Fibroblast of skin of back (primary cell): ENCODE measurements around the gene TTC28.

Source experiments
- DNase-seq: peaks from one replicate; pipeline ENCODE4 v3.0.0-alpha.2; 2013

Gene TTC28

DNA sequence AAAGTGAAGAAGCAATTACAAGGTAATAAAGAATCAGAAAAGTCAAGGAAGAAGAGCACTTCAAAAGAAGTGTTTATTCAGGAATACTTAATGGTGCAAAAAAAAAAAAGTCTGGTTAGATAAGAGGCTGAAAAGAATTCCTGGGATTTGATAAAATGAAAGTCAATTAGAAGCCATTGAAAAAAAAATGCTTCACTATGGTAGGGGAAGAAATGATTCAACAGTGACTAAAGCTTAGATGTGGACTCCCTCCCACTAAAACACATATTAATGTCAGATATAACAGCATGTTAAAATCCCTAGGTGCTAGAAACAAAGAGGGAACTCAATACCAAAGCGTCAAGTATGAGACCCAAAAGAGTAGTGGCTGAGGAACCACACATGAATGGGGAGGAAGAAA is 425.2 kb downstream of the TTC28 start:
- no peak for DNase-seq

DNA sequence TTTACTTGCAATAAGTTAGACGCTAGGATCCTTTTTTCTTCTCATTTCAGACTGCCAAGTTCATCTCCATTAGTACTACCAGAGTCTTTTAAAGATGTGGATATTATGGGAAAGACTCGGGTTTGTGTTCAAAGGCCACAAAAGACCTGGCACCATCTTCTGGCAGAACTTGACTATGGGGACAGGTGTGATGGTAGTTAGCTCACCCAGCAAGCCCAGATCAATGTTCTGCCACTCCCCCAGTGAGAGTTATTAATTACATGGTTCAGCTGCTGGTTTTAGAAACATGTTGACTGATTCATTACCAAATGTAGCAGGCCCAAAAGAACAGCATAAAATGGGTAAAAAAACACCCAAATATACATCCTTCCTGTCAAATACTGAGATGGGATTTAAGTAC is 427.1 kb downstream of the TTC28 start:
- no peak for DNase-seq

DNA sequence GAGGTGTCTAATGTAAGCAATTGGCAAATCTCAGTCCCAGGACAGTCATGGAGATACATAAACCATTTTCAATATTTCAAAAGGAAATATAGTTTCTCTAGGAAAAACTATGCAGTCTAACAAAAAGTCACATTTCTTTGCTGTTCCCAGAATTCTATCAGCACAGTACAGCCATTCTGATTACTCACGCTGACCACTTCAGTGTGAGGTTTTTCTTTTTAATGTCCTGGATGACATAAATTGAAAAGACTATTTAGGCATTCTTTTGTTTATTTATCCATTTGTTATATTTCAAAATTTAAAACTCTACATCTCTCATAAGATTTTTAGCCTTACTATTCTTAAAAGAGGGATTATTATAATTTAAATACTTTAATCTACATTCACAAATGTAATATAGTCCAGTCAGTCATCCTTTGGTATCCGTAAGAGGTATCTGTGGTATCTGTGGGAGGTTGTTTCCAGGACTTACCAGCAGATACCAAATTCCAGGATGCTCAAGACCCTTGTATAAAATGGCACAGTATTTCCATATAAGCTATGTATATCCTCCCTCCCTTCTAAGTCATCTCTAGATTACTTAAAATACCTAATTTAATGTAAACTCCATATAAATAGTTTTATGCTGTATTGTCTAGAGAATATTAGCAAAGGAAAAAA is 429.5 kb downstream of the TTC28 start:
- no peak for DNase-seq

DNA sequence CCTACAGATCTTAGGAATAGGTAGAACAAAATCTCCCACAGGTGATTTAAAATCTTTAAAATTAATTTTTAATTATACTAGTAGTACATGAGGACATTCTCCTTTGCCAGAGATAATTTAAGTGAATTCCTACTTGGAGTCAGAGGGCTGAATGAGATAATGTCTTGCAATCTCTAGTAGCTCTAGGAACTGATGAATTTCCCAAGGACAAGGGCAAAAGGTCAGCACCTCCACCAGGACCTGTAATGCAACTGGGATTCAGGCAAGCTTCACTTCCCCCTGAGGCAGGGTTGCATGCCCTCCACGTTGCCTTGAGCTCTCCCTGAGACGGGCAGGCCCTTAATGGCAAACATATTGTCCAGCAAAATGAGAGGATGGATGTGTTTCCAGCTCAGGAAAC is 430.2 kb downstream of the TTC28 start:
- DNase-seq, result no peak

DNA sequence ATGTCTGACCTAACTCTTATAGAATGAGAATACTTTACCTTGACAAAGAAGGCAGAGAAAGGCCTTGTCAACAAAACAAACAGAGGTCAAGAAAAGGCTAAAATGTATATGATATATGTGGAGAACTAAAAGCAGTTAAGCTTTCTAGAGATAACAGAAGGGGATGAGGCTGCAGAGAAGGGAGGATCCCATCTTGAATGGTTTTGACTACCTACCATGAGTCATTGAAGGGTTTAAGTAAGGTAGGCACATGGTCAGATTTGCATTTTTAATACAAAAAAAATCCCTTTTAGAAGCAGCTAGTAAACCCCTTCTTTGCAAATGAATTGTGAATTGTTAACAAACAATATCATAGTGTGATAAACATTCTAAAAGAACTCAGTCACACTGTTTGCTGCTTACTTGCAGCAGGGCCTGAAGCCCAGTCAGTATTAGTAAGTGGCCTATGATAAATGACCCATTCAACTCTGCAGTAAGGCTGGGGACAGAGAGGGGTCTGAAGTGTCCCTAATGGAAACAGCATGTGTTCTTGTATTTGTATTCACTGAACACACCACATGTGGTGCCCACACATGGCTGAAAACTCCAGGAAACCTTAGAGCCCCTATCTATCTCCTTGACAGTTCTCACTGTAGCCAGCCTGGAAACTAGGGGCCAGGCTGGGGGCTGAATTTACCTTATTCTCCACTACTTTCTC is 431.8 kb downstream of the TTC28 start:
- peak; percentile 19 for DNase-seq

DNA sequence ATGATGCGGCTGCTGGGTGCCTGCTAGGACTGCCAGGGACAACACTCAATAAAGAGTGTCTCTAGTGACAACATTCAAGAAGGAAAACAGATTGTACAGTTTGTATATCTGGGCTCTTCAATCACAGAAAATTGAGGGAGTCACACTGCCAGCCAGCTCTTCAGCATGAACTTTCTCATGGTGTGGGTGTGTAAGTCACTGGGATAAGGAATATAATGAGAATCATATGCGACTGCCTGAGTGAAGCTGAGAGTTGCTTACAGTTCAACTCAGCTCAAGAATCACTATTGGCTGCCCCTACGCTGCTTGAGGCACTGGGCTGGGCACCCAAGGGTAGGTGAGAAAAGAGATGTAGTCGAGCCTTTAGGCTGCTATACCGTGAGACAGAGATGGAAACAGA is 432.5 kb downstream of the TTC28 start:
- DNase-seq, result peak; percentile 59

DNA sequence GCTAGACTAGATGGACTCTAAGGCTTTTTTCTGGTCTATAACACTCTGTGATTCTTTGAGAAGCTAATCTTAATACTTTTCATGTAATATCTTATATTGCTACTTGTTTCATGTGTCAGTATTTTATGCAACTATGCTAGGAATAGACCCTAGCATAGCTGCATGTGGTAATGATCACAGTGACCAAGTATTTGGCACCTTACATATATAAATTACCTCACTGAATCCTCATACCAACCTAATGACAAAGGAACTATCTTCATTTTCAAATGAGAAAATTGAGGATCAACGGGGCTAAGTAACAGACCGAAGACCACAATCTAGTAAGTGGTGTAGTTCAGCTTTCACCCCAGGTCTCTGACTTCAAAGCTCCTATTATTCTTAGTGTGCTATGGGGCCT is 433.2 kb downstream of the TTC28 start:
- peak; percentile 92 for DNase-seq

DNA sequence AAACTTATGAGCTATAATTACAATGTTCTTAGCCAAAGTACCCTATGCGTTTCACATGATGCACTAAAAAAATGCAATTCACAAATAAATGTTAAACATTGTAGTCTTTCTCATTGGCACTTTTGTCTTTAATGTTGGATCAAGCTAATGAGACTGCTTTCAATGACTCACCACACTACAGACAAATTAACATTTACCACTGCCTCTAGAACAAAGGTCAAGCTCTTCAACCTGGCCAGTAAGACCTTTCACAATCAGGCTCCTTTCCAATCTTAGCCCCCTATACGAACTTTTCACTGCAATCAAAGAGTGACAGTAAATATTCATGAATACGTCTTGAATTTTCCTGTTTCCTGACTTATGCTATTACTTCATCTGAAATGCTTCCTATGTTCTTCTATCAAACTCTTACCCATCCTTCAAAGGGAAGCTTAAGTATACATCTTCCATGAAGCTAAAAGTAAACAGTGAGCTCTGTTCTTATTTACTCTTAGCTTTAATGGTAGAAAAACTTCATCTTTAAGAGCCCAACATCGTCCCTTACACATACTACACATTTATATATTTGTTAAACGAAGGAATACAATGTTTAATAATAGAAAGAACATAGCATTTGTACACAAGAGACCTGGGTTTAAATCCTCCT is 433.9 kb downstream of the TTC28 start:
- no peak for DNase-seq

DNA sequence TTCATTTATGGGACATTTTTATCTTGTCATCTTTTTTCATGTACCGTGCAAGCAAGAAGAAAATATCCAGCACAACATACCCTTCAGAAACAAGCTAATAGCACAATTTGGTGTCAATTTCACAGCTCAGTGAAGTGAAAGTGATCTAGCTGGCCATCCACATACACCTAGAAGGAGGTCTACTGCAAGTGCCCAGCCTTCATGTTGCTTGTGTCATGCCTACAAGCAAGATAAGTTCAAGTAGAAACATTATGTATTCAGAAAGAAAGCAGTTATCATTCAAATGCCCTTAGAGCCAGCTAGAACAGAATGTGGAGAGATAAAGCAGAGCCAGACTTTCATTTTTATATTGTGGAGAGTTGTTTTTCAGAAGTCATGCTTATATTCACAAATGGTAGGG is 434.9 kb downstream of the TTC28 start:
- DNase-seq, result no peak

DNA sequence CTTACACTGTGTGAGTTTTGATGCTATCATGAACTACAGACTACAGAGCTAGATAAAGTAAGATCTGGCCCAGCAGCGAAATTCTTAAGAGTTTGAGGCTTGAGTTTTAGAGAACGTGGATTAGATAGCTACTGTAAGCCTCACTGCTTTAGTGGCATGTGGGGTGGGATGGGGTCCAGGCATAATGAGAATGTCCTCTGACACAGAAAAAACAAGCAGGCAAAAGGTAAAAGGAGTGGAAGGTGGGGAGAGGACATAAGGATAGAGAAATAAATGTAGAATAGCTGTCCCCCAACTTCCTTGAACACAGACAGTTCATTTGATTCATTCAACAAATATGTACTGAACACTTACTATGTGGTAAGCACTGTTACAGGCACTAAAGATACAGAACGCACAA is 436.1 kb downstream of the TTC28 start:
- peak; percentile 42 for DNase-seq

DNA sequence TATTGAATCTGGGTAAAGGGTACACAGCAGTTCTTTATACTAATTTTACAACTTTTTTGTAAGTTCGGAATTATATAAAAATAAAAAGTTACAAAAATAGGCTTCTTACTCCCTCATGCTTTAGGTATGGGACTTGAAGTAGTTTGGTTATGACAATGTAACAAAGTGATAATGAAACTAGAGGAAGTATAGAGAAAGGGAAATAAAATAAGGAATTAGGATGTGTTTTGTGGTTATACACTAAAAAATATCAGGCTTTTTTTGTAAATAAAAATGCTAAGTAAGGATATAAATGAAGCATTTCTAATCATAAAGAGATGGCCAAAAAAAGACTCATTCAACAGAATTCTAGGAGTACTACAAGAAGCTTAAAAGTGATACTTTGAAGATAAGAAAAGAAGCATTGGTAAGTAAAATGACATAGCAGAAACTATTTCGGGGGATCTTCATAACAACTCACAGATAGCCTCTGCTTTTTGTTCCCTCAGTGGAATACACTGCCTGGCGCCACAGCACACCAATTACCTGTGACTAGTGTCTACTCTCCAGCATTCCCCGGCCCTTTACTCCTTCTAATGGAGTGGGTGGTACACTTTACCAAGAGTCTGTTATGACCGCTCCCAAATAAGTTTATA is 437.9 kb downstream of the TTC28 start:
- DNase-seq, result no peak

DNA sequence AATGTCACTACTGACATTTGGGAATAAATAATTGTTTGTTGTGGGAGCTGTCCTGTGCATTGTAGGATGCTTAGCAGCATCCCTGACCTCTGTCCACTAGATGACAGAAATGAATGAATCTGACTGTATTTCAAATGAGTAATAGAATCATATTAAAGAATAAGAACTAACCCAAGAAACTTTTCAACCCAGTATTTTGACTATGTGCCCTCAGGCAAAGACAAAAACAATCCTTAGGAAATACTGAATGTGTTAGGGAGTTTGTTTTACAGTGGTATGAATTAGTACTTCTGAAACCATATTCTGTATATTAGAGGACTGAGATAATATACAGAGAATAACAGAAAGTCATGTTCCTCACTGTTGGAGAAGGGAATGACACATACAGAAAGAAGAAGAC is 439.7 kb downstream of the TTC28 start:
- no peak for DNase-seq

DNA sequence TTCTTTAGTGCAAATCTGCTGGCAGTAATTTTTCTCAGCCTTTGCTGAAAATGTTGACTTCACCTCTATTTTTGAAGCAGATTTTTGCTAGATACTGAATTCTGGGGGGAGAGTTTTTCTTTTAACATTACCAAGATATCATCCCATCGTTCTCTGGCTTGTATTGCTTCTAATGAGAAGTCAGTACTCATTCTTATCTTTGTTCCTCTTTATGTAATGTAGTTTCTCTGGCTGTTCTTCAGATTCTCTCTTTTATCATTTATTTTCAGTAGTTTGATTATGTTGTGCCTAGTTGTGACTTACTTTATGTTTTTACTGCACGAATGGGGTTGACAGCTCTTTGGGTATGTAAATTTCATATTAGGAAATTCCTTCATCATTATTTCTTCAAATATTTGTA is 441.9 kb downstream of the TTC28 start:
- DNase-seq, result no peak

DNA sequence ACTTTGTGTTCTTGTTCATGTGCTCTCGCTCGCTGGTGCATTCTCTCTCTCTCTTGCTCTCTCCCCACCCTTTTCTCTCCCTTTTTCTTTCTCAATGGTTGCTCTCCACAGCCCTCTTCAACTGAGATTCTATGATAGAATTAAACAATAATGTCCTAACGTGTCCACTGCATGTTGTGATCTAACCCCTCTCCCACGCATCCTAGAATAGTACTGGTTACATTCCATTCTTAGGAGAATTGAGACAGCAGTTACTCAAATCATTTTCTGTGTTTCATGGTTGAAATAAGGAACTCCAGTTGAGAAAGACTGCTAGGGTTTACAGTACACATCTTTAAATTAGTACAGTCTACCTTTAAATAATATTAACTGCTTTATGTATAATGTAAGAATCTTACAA is 442.5 kb downstream of the TTC28 start:
- DNase-seq, result no peak

DNA sequence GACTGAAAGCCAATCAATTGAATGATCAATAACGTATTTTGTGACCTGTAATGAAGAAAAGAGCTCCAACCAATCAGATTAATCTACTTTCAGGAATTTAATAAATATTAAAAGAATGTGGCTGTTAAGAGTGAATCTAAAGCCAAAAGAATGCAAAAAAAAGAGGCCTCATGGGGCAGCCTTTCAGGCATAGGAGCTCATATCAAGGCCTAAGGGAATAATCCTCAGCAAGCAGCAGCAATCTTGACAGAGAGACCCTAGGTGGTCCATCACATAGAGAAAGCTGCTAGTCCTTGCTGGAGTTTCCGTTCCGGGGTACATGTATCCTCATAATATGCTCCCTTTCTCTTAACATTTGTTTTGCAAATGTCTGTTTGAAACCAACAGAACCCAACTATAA is 447.4 kb downstream of the TTC28 start:
- DNase-seq, result peak; percentile 56

DNA sequence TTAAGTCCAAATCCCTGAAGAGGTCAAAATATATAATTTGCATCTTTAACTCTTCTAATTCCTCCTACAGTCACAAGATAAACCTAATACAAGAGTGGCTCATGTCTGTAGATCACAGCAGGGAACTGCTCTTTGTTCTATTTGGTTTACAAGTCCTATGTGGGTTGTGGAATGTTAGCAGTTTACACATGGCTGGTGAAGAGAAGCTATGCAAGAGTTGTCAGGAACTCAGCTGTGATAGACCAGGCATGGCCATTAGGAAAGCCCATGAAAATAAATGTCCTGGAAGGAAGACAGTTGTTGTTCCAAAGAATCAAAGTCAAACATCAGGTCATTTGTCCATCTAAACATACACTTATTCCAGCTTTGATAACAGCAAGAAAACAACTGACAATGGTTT is 448.2 kb downstream of the TTC28 start:
- DNase-seq, result peak; percentile 86

DNA sequence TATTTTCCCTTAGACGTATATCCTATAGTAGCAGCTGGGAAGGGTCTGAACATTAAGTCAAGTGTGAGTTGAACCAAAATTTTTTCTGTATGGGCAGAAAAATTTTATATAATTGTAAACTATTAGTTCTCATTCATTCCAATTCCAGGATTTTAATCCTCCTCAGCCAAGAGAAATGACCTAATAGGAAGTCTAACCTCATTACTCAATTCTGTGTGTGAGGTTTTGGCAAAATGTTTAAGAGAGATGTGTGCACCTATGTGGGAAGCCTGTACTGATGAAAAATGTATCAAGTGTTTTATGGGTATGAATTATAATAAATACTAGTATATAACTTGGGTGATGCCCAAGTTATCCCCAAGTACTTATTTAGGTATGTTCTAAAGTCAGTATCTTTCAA is 449.0 kb downstream of the TTC28 start:
- peak; percentile 39 for DNase-seq

DNA sequence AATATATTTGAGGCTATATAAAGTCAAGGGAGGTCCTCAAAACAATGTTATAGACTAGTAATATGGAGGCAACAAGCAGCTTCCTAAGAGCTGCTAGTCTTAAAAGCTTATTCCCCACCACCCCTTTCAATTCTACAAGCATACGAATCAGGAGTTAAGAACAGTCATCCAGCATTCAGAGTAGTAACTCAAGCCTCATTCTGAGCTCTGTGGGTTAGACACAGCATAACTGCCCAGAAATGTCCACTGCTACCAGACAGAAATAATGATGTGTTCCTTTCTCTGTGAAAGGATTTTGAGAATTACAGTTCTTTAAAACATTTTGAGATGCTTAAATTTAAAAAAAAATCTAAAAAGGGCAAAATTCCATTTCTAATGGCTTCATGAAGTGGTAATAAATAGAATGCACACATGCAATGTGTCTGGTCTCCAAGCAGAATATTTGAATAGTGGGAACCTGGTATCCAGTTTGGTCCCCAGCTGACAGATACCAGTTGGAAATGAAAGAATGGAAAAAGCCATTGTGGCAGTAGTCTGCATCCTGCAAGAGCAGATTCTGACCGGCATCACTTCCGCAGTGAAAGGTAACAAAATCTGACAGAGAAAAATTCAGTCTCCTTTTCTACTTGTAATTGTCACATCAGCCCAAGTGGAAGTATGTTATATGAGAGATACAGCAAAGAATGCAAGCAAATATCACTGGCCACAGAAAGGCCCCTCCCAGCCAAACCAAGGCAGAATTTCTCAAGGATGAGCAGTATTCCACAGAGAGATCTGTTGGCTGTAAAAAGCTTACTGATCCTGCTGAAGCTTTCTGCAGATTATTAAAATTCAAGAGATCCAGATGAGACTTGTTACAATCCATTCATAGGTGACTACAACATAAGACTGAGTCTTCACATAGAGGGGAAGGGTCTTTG is 449.8 kb downstream of the TTC28 start:
- DNase-seq, result peak; percentile 88

DNA sequence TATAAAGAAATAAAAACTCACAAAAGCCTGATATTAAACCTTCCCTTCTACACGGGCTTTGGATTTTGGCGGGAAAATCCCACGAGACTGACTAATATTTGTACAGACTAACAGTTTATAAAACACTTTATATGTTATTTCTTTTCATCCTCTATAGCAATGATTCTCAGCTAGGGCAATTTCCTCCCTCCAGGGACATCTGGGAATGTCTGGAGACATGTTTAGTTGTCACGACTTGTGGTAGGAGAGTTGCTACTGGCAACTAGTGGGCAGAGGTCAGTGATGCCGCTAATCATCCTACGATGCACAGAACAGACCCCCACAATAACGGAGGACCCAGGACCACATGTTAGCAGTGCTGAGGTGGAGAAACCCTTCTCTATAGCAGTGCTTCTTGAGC is 455.8 kb downstream of the TTC28 start:
- peak; percentile 65 for DNase-seq

DNA sequence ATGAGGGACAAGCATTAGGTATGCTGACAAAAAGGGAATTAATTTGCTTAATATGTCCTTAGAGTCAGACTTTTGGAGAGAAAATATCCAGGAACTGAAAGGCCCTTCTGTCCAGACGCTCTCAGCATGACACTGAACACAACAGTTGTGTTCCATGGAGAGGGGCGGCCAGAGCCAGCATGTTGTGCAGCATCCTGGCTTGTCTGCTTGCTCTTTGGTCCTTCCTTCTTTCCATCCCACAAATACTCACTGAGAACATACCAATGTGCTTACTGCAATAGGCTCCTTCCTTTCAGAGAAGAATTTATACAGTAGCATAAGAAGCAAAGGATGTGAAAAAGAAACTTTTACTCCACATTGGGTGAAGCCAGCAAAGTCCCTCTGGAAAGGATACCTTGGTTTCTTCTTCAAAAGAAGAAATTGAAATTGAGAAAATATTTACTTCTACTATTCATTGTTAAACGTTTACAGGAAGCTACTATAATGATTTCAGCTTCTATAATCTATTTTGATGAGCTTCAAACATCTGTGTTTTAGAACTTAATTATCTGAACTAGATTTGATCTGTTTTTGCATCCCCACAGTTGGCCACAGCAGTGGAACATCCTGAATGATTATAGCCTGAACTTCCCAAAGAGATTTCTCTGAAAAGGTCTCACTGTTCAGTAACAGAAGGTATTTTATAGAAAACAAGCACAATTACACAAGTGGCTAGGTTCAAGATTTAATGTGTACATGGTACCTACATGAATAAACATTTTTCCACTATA is 456.5 kb downstream of the TTC28 start:
- DNase-seq, result peak; percentile 74

DNA sequence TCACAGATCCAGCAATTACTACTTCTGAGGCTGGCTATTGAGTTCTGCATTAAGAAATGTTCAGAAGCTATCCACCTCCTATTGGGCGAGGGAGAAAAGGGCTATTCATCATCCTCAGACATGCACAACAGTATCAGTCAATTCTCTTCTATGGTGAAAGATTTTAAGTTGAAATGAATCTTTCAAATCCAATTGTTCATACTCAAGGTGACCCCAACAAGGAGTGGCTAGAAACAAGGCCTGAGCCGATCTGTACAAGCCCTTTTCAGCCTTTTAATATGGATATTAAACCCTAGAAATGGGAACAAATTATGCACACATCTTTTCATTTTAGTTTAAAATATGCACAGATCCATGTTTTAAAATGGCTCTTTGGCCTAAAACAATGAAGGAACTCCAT is 457.1 kb downstream of the TTC28 start:
- DNase-seq, result no peak

DNA sequence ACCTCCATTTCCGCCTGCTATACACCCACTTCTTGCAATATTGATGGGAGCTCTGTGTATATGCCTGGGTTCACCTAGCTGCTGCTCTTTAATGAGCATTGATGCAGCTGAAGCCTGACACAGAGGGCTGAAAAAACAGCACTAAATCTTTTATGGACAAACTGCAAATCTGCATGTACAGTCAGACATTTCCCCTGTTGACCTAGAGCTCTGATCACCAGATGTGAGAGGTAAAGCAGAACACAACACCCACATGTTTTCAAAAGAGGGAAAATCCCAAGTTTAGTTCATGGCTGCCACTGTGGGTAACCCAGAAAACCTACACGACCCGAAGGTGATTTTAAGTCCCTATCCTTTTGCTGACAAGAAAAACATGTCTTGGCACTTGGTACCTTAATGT is 457.6 kb downstream of the TTC28 start:
- no peak for DNase-seq
